Activated T-helper 9 cell treated with anti-CD3 and anti-CD28 coated beads, Interleukin-2, amount 50 U/mL, for 16 hours (primary cell): ENCODE results near the gene NUP210.

ENCODE experiments used
- DNase-seq: peaks from one replicate; pipeline ENCODE4 v3.0.0-alpha.2; 2020; ENCODE audit warnings: low read depth

Gene NUP210

DNA sequence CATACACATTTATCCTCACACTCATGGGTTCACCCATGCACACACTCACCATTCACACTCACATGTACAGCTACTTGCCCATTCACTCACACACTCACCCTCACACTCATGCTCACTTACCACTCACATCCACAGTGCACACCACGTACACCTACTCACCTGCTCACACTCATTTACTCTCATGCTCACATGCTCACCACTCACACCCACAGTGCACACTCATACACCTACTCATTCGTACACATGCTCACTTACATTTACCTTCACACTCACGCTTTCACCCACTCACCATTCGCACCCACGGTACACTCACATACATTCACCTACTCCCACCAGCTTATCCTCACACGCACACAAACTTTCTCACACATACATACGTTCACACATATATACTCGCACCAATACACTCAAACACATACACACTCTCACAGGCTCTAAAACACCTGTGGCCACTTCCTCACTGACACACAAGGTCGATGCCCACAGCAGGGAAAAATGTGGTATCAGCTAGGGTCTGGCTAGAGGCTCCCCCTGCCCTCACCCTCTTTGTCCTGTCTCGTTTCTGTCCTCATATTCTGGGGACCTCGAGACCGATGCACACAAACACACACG lies 46.0 kb downstream of the NUP210 start:
- DNase-seq: no peak

GRCh38 chr3:13372656-13373055 lies 47.5 kb downstream of the NUP210 start:
- no peak for DNase-seq

DNA sequence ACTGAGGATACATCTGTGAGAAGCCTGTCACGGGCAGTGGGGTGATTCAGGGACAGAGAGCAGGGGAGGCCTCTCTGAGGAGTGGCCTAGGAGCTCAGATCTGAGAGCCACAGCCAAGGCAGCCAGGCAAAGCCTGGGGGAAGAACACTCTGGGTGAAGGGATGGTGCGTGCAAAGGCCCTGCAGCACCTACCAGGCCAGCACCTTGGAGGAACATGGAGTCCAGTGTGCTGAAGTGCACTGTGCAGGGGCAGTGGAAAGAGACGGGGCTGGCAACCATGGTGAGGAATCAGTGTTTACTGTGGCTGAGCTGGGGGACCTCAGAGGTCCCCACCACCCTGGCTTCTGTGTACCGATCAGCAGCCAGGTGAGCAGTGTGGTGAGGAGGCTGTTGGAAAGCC lies 48.0 kb downstream of the NUP210 start:
- no peak for DNase-seq

DNA sequence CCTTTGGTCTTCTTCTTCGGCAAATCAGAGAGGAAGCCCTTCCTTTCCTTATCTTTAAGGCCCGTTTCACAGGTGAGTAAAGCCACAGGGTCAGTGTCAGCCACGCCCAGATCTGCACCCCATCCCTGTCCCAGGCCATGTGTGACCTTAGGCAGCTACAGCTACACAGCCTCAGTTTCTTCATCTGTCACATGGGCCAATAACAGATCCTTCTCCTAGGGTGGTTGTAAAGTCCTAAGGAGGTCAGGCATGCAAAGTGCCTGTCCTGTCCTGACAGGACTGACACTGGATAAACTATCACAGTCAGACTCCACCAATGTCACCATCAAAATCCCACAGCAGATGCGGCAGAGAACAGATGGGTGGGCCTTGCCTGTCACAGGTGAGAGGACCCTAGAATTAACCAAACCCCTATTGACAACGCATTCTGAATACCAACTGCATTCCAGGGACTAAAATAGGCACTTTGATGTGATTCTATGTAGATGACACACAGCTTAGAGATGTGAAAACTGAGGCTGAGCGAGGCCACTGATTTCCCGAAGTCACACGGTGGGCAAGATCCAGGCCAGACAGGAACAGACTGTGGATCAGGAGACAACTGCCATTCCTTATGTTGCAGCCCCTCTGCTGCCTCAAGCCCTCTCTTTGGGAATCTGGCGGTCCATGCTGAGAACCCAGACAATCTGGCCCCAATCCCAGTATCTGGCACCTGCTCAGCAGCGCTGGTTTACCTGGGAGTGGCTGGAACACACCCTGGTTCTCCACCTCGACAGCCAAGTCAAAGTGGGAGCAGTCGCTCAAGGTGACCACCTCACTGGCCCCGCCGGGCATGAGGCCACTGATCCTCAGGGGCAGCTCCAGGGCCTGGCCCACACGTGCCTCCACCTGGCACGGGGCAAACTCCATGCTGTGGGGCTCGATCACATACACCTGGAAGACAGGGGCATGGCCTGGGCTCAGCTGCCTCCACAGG lies 48.7 kb downstream of the NUP210 start:
- no peak for DNase-seq

DNA sequence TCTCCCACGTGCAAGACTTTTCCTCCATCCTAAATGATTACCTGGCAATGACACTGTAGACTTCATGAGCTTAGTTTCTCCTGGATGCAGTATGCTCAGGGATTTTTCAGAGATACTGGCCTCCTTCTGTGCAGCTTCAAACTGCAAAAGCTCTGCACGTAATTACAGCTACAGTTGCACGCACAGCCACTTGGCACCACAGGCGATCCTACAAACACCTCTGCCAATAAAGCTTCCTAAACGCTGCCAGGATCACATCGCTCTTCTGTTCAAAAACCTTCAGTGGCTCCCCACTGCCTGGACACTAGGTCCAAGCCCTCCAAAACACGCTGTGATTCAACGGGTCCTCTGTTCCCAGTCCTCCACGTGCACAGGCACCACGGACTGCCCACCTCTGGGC lies 49.5 kb downstream of the NUP210 start:
- DNase-seq: no peak

DNA sequence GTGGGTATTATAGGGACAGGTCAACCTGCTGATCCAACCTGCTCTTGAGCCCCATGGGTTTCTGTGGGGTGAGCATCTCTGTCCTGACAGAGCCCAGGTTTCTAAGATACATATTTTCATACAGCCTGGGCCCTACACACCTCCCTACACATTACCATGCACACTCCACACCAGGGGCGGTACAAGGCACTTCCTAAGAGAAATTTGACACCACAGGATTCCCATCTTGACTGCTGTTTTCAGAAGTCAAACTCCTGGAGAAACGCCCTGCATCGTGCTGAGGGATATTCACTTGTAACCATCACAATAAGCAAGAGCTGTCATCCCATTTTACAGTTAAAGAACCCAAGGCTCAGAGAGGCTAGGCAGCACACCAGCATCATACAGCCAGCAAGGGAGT lies 50.1 kb downstream of the NUP210 start:
- no peak for DNase-seq

DNA sequence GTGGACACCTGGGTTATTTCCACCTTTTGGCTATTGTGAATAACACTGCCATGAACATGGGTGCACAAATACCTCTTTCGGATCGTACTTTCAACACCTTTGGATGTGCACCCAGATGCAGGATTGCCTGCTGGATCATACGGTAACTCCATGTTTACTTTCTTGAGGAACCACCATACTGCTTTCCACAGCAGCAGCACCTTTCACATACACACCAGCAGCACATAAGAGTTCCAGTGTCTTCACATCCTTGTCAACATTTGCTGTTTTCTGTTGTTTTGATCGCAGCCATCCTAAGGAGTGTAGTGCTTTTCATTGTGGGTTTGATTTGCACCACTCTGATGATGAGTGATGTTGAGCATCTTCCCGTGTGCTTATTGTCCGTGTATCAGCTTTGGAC lies 51.3 kb downstream of the NUP210 start:
- no peak for DNase-seq

DNA sequence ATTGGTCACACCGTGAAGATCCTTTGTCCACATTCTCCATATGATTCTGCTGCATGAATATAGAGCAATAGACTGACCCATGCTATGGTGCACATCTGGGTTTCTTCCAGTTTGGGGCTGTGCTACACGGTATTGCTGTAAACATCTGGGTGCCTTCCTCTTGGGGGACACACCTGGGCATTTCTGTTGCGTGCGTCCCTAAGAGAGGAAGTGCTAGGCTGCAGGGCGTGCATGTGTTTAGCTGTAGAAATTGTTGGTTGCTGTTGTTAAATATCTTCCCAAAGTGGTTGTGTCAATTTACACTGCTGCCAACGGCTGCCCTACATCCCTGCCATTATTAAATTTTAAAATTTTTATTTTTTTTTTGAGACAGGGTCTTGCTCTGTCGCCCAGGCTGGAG lies 52.4 kb downstream of the NUP210 start:
- DNase-seq: no peak

GRCh38 chr3:13365390-13366379 lies 54.4 kb downstream of the NUP210 start:
- DNase-seq: no peak

DNA sequence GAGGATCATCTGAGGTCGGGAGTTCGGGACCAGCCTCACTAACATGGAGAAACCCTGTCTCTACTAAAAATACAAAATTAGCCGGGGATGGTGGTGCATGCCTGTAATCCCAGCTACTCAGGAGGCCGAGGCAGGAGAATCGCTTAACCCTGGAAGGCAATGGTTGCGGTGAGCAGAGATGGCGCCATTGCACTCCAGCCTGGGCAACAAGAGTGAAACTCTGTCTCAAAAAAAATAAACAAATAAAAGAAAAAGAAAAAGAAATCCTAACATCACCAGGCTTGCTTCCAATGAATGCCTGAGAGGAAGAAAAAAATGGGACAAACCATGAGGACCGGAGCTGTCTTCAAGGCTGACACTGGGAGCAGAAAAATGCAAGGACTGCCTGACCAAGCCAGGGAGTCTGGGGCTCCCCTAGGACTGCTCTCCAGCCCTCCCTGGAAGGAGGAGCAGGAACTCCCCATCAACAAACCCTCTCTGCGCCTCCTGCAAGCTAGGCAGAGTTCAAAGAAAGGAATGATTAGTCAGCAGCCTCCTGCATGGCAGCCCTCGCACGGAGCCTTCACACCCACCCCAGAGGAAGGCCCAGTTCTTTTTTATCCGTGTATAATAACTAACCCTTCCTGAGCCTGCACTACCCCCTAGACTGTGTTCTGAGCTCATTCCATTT lies 55.4 kb downstream of the NUP210 start:
- no peak for DNase-seq

GRCh38 chr3:13362551-13362950 lies 57.6 kb downstream of the NUP210 start:
- DNase-seq: no peak

DNA sequence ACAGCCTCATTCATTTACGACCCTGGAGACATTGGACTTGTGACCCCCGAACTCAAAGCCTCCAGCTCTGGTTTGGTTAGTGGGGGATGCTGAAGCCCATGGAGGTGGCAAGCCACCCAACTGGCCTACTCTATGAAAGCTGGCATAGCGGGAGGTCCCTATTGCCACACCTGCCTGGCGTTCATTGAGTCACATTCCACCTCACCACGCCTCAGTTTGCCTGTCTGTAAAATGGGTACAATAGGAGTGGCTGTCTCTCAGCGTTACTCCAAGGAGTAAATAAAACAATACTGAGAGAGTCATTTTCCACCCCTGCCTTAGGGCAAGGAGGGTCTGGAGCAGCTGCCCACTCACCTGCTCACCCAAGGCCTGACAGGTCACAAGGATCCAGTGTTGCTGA lies 60.2 kb downstream of the NUP210 start:
- no peak for DNase-seq

DNA sequence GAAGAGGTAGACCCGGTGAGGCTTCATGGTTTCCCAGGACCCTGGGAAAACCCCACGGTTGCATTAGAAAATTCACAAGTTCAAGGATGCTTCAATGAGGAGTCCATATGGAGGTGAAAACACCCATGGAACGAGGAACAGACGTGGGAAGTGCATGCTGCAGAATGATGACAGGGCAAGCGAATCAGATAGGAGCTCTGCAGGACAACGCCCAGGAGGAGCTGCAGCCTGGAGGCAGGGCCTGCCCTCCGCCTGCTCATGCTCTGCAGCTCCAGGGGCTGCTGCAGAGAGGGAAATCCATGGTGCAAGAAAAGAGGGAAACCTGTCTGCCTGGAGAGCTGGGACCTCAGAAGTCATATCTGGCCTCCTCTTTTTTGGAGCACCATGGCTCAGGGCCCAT lies 61.5 kb downstream of the NUP210 start:
- DNase-seq: no peak

DNA sequence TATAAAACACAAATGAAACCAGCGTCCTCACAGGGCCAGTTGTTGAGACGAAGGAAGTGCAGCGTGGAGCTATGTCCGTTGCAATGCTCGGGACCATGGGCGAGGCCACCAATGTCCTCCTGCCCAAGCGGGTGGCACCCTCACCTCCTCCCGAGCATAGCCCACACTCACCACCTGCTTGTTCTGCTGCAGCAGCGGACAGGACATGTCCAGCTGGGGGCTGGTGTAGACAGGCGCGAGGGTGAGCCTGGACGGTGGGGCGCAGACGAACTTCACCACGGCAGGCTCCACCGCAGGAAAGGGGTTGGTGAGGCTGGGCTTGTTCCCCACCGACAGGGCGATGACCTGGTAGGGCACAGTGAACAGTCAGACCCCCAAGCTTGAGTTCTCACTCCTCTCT lies 62.1 kb downstream of the NUP210 start:
- DNase-seq: no peak

DNA sequence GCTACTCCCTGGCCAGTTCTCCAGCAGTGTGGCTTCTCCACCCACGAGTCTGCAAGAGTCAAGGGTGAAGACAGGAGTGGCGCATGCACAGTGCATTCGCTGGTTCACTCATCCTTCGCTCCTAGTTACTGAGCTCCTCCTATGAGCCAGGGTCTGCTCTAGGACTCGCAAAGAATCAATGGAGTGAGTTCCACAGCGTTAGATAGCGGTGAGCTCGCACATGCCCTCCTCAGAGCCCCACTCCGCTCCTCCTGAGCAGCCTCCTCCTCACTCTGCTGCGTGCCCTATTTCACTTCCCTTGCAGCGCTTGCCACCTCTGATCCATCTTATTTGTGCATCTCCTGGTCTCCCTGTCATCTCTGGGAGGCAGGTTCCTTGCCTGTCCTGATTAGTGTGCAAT lies 63.0 kb downstream of the NUP210 start:
- DNase-seq: no peak

DNA sequence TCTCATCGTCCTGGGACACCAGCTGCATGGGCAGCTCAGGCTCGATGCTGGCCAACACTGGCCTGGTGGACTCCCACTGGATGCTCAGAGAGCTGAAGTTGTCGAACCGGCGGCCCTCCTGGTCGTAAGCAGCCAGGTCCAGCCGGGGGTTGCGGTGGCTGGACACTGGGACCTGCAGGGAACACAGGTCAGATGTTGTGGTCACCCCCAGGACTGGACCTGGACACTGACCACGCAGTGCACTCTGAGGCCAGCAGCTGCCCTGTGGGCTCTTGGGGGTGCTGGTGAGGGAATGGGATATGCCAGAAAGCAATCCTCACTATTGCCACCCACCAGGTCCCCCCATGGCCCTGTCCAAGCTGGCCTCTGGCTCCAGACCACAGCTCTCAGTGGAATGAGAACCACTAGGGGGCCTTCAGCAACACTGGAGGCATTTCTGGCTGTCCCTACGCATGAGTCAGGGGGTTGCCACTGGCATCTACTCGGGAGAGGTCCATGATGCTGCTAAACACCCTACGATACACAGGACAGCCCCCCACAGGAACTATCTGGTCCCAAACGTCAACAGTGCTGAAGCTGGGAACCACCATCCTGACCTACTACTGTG lies 66.1 kb downstream of the NUP210 start:
- DNase-seq: no peak

DNA sequence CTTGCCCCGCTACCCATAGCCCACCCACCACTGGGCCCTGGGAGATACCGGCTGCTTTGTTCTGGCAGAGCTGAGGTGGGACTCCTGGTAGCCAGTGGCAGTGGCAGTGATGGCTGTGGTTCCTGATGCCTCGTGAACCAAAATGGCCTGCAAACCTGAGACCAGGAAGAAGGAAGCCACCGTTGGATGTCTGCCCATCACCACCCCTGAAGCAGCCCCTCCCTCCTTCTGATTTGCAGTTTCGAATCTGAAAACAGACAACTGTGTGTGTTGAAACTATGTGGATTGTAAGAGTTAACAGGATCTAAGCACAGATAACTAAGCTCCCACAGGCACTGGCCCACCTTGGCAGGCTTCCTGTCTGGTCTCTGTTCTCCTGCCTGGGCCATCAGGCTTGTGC lies 66.6 kb downstream of the NUP210 start:
- DNase-seq: no peak

DNA sequence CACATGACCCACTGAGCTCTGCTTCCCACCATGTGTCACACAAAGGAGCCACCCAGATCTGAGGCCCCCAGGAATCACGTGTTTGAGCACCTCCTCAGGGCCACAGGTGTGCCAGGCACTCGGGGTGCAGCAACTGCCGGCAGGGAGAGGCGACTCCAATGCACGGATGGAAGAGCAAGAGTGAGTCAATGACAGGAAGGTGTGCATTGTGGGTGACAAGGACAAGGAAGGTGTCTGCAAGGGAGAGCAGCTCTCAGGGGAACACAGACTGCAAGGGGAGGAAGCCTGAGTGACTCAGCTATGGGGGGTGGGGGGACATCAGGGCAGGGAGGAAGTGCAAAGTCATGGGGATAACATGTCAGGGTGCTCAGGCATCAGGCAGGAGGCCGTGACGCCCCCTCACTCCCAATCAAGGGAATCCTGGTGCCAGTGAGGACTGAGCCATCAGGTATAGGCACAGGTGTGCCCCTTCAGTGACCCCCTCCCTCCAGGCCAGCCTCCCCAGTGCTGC lies 67.4 kb downstream of the NUP210 start:
- DNase-seq: no peak

DNA sequence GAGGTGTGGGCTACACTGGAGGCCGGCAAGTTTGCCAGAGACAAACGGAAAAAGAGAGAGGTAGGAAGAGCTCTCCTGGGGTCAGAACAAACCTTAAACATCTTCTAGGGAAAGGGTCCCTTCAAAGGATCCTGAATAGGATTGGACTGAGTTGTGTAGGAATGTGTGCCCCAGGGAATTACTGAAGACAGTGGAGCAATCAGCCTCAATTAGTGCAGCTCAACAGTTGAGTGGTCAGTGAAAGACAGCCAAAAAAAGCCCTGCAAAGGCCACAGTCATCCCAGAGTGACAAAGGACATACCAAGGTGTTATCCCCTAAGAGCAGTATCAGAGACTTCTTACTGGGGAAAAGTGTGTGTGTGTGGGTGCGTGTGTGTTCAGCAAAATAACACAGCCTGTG lies 70.3 kb downstream of the NUP210 start:
- no peak for DNase-seq

GRCh38 chr3:13348661-13349396 lies 71.3 kb downstream of the NUP210 start:
- no peak for DNase-seq
